HL-60 (cell line): ENCODE measurements around the gene BAIAP2.

Experiments
- DNase-seq, 2 experiments: peaks; one replicate each; pipeline ENCODE4 v3.0.0-alpha.2; 2010 to 2020; ENCODE audit warnings: low read depth in 1 of 2, low spot score in 1 of 2
- H3K27ac ChIP-seq: fragments of 250-450 bp; sonication (Bioruptor Pico); replicated peaks from 2 replicates; pipeline ENCODE4 v1.5.1; 2020; ENCODE audit warnings: mild to moderate bottlenecking, moderate library complexity
- H3K27me3 ChIP-seq: fragments of 250-450 bp; sonication (Bioruptor Pico); 2 replicates; pipeline ENCODE4 v1.5.1; 2021; ENCODE audit warnings: mild to moderate bottlenecking, moderate library complexity; ENCODE audit not compliant: insufficient read depth, poor library complexity, severe bottlenecking
- H3K4me3 ChIP-seq: replicated peaks from 2 replicates; pipeline ENCODE4 v1.5.1; 2011; ENCODE audit warnings: mild to moderate bottlenecking, control low read depth, low read length; ENCODE audit not compliant: insufficient read depth
- CTCF ChIP-seq: IDR thresholded peaks from one replicate; pipeline ENCODE4 v1.5.1; 2011; ENCODE audit warnings: low read length, control low read depth, inconsistent platforms; ENCODE audit not compliant: insufficient read depth
- GABPA ChIP-seq: IDR thresholded peaks from 2 replicates; pipeline ENCODE4 v1.6.1; 2012; ENCODE audit warnings: low read depth
- POLR2AphosphoS5 ChIP-seq: IDR thresholded peaks from 2 replicates; pipeline ENCODE4 v1.6.1; 2012; ENCODE audit warnings: low read depth
- REST ChIP-seq: IDR thresholded peaks from 2 replicates; pipeline ENCODE4 v1.6.1; 2012; ENCODE audit warnings: low read depth; ENCODE audit not compliant: insufficient replicate concordance
- SPI1 ChIP-seq: IDR thresholded peaks from 2 replicates; pipeline ENCODE4 v1.6.1; 2012; ENCODE audit warnings: low read depth, mild to moderate bottlenecking, borderline replicate concordance

Gene BAIAP2

GRCh38 chr17:81111066-81111465 is 76.1 kb downstream of the BAIAP2 start:
- DNase-seq = no peak

GRCh38 chr17:81112450-81112849 is 77.5 kb downstream of the BAIAP2 start:
- no peak for DNase-seq
- no peak for TF ChIP-seq CTCF
- TF ChIP-seq REST = no peak
- TF ChIP-seq SPI1 = no peak
- peaks cover 2% of the 10 kb centered on the region for H3K27me3 ChIP-seq
- H3K27ac ChIP-seq = no peak overlapping the region
- no peak overlapping the region for H3K4me3 ChIP-seq

More at GRCh38 chr17:81111066-81111465, 76.1 kb downstream of the BAIAP2 start:
- Histone ChIP-seq H3K27me3 (no peaks in the 10 kb centered on the region), H3K4me3 (no peak overlapping the region), H3K27ac (no peak overlapping the region)
- TF ChIP-seq CTCF (no peak), POLR2AphosphoS5 (no peak), SPI1 (no peak), GABPA (no peak), REST (no peak)

- no peak overlapping the region for H3K4me3 ChIP-seq
- H3K27ac ChIP-seq = no peak overlapping the region
- no peak for DNase-seq
- peaks cover 5% of the 10 kb centered on the region for H3K27me3 ChIP-seq
- no peak for TF ChIP-seq GABPA
- TF ChIP-seq REST = no peak
- TF ChIP-seq POLR2AphosphoS5 = no peak
- TF ChIP-seq CTCF = no peak
- TF ChIP-seq SPI1 = no peak
These were observed 78.3 kb downstream of the BAIAP2 start for GRCh38 chr17:81113158-81113724.
